Fibroblast of skin of back (primary cell): ENCODE results near the gene FIBCD1.

ENCODE experiments used
- DNase-seq: peaks from one replicate; pipeline ENCODE4 v3.0.0-alpha.2; 2013

The FIBCD1 gene

GRCh38 chr9:130856474-130856873 is 82.6 kb downstream of the FIBCD1 start:
- DNase-seq: no peak

- DNase-seq: no peak
These were observed 84.2 kb downstream of the FIBCD1 start for GRCh38 chr9:130854835-130855234.

GRCh38 chr9:130854092-130854491 is 85.0 kb downstream of the FIBCD1 start:
- DNase-seq: no peak

GRCh38 chr9:130852801-130853200 is 86.2 kb downstream of the FIBCD1 start:
- DNase-seq: no peak
